Astrocyte of the cerebellum (primary cell): ENCODE results near the gene MLN.
A peak's percentile ranks its signal among the peaks of the same experiment; 100 is the strongest.

Source experiments
- DNase-seq: peaks from one replicate; pipeline ENCODE4 v3.0.0-alpha.2; 2011; ENCODE audit warnings: low read depth
- H3K4me3 ChIP-seq: 2 replicates; pipeline ENCODE4 v1.5.1; 2011; ENCODE audit warnings: mild to moderate bottlenecking, low read depth, low read length, moderate library complexity
- in situ Hi-C: cut with HindIII; loops from 2 replicates; pipeline ENCODE4 v1.10.0; 2017; ENCODE audit warnings: low sequenced_read_pairs
- TF ChIP-seq, protein P1 (sequence below): IDR thresholded peaks from 2 replicates; pipeline ENCODE4 v1.5.1; 2012; ENCODE audit warnings: low read length, low read depth, moderate library complexity, mild to moderate bottlenecking; ENCODE audit errors: missing control alignments

Gene MLN

DNA sequence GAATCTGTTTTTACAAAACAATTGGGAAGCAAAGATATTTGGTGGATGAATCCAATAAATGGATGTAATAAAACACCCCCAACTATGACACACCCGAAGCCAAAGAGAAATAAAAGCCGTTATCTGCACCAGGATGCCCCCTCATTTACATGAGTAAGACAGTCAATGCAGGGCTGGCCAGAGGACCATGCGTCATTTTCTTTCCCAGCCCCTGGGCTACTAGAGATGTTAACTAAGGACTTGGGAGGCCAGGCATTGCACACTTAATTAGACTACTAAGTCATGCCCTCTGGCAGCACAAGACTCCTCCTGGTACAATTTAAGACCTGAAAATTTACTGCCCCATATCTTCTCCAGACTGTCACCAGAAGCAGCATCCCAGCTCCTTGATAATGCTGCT is 18.0 kb downstream of the MLN start:
- no peak for DNase-seq
- in situ Hi-C loops: no loop called here
- no peak overlapping the region for H3K4me3 ChIP-seq
- TF ChIP-seq, protein P1, sequence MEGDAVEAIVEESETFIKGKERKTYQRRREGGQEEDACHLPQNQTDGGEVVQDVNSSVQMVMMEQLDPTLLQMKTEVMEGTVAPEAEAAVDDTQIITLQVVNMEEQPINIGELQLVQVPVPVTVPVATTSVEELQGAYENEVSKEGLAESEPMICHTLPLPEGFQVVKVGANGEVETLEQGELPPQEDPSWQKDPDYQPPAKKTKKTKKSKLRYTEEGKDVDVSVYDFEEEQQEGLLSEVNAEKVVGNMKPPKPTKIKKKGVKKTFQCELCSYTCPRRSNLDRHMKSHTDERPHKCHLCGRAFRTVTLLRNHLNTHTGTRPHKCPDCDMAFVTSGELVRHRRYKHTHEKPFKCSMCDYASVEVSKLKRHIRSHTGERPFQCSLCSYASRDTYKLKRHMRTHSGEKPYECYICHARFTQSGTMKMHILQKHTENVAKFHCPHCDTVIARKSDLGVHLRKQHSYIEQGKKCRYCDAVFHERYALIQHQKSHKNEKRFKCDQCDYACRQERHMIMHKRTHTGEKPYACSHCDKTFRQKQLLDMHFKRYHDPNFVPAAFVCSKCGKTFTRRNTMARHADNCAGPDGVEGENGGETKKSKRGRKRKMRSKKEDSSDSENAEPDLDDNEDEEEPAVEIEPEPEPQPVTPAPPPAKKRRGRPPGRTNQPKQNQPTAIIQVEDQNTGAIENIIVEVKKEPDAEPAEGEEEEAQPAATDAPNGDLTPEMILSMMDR: no peak

DNA sequence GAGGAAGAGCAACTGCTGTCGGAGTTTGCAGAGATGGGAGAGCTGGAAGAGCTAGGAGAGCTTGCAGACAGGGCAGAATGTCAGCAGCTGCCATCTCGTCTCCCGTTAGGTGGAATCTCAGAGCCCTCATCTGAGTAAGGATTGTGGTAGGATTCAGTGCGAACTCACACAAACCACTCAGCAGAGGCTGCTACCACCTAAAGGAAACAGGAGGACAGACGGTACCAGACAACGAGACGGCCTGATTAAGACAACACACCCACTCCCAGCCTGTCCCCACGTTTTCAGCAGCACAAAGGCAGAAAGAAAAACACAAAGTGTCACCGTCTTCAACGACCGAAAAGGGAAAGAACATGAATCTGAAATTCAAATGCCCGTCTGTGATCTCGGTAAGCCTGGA is 19.0 kb downstream of the MLN start:
- DNase-seq: no peak
- no peak overlapping the region for H3K4me3 ChIP-seq
- TF ChIP-seq, protein P1: no peak
- in situ Hi-C loops: no loop called here

DNA sequence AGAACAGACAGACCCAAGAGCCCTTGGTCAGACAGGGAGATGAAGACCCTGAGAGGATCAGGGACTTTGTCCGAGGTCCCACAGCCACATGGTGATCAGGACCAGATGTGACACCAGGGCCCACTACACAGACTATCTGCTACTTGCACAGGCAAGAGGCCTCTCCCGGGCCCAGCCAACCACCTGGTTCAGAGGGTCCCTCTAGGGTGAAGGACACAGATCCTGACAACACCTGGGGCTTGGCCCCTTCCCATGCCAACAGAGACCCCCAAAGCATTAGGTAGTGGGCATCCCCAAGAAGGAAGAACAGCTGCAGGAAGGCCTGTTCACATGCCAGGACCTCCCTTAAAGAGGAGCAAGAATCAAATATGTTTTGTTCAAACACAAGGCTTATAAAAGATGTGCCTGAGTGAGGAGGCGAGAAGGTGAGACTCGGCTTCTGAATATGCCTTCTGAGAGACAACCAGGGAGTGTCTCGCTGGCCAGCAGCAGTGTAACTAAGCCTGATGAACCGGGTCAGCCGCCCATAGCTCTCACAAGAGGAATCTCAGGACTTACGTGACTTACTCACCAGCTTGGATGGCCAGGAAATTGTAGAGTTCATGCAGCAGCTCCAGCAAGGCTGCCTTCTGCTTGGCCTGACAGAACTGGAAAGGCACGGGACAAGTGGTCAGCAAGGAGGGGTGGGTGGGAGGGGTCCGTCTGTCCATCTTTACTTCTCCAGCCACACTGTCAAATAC is 19.9 kb downstream of the MLN start:
- DNase-seq: no peak
- no peak overlapping the region for H3K4me3 ChIP-seq
- in situ Hi-C loops: no loop called here
- TF ChIP-seq, protein P1: no peak

DNA sequence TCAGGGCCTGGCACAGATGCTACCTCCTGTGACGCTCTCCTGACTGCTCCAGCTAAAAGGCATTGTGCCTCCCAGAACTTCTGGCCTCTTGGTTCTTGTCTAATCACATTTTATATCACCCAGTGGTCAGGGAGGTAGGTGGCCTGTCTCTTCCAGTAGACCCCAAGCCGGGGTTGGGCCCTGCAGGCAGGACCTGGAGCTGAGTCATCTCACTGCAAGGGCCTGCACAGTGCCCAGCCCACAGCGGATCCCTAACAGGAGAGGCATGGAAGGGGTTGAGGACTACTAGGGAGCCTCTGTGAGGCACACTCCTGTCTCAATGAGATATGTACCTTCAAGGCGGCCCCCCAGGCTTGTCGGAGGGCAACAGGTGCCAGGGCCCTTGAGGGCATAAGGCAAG is 21.2 kb downstream of the MLN start:
- TF ChIP-seq, protein P1: no peak
- in situ Hi-C loops: no loop called here

DNA sequence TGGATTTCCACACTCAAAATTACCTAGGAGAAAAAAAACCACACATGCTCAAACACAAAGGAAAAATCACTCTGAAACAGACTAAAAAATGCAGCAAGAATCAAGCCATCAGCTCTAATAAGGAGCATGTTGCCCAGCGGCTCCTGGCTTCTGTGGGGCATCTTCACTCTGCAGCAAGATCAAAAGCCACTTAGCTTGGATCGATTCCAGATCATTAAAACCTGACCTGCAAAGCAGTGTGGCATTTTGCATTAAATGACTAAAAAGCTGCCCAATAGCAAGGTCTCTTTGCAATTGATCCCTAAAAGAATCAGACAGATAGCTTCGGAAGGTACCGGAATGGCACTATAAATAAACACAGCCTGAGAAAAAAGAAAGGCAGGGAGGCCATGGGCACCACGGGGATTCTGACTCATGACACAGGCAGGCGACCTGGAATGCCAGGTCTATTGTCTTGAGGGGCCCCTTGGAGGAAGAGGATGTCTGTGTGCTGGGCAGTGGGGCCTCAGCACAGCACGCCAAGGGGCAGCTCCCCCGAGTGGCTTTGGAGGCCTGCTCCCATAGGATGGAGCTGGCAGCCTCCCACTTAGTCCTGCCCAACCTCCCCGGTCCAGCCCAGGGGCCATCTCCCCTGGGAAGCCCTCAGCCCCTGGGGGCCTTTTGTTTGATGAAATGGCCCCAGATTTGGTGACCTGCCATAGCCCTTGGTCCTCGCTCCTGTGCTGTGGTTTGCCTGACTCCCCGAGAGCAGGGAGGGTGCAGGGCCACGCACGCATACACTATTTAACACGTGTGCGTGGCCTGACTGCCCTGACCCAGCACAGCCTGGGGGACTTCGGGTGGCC is 22.4 kb downstream of the MLN start:
- DNase-seq: peak; percentile 66
- in situ Hi-C loops: no loop called here
- no peak overlapping the region for H3K4me3 ChIP-seq
- TF ChIP-seq, protein P1: no peak

More for the DNA sequence above, 21.2 kb downstream of the MLN start:
- DNase-seq: no peak
- no peak overlapping the region for H3K4me3 ChIP-seq

DNA sequence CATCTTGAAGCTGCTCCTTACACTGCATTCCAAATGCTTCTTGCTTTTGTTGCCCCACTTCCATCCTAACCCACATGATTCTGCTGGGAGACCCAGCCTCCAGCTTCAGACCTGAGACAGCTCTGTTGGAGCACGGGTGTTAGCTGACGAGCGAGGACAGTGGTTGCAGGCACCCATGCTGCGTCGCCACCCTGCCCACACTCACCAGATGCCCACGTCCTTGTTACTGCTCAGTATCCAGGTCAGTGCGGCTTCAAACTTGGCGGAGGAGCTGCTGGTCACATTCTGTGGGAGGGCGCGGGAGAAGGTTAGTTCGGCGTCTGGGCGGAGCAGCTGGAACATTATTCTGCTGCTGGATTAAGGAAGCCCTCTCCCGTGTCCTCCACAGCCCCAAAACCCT is 23.9 kb downstream of the MLN start:
- in situ Hi-C loops: no loop called here
- DNase-seq: no peak
- H3K4me3 ChIP-seq: no peak overlapping the region
- TF ChIP-seq, protein P1: no peak
